Measurements from ENCODE around the gene ATP6V1B1.

Gene ATP6V1B1

DNA sequence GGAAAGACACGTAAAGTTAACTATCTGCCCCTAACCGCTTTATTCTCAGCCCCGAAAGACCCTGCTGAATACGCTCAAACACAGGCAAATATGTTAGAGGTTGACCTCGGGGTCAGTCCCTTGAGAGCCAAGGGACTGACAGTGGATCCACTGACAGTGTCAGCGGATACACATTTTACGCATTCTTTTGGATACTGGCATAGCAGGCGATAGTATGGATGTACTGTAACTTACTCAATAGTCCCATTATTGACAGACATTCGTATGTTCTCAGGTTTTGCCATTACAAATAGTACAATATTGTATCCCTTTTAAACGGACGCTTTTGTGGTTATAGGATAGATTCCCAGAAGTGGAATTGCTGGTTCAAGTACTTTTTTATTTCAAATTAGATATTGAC is 13.4 kb downstream of the ATP6V1B1 start:
- TF ChIP-seq SUZ12 (IDR thresholded peaks at IDR 0.05; ENCODE audit: extremely low read depth, insufficient read depth, insufficient read length) (no peak), ZNF274 (IDR thresholded peaks at IDR 0.05; ENCODE audit: low read depth, low read length) (no peak), YY1 (IDR thresholded peaks at IDR 0.05; ENCODE audit: insufficient read depth, insufficient read length) (no peak)
- no peak for DNase-seq (ENCODE audit: low read depth, low spot score)
- Histone ChIP-seq H3K4me1 (ENCODE audit: insufficient read depth, insufficient read length) (peaks cover 13% of the 10 kb centered on the region), H3K9me3 (ENCODE audit: insufficient read depth, low read length) (no peaks in the 10 kb centered on the region), H3K4me3 (ENCODE audit: insufficient read length, low read depth) (no peak overlapping the region), H3K36me3 (ENCODE audit: insufficient read depth, insufficient read length, low read length) (no peaks in the 10 kb centered on the region), H3K9ac (ENCODE audit: insufficient read length, low read depth) (no peak overlapping the region), H3K27me3 (ENCODE audit: insufficient read depth, insufficient read length) (peaks cover 27% of the 10 kb centered on the region)

DNA sequence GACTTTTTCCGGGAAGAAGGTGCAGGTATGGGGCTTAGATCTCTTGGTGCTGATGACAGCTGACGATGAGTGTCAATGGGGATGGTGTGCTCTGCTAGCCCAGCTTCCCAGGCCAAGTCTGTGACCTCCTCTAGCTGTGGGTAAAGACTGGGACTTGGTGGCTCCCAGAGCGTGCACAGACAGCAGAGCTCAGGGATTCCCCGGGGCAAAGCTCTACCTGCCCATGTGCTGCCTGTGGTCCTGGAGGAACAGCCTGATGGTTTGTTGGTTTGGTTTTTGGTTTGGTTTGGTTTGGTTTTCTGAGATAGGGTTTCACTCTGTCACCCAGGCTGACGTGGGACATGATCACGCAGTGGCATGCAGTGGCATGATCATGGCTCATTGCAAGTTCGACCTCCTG is 19.2 kb downstream of the ATP6V1B1 start:
- Histone ChIP-seq H3K4me3 (ENCODE audit: insufficient read length, low read depth) (no peak overlapping the region), H3K27me3 (ENCODE audit: insufficient read depth, insufficient read length) (peaks cover 6% of the 10 kb centered on the region), H3K4me1 (ENCODE audit: insufficient read depth, insufficient read length) (no peaks in the 10 kb centered on the region), H3K9ac (ENCODE audit: insufficient read length, low read depth) (no peak overlapping the region), H3K36me3 (ENCODE audit: insufficient read depth, insufficient read length, low read length) (no peaks in the 10 kb centered on the region), H3K9me3 (ENCODE audit: insufficient read depth, low read length) (no peaks in the 10 kb centered on the region)
- TF ChIP-seq SUZ12 (IDR thresholded peaks at IDR 0.05; ENCODE audit: extremely low read depth, insufficient read depth, insufficient read length) (no peak), ZNF274 (IDR thresholded peaks at IDR 0.05; ENCODE audit: low read depth, low read length) (no peak), YY1 (IDR thresholded peaks at IDR 0.05; ENCODE audit: insufficient read depth, insufficient read length) (no peak)
- no peak for DNase-seq (ENCODE audit: low read depth, low spot score)

DNA sequence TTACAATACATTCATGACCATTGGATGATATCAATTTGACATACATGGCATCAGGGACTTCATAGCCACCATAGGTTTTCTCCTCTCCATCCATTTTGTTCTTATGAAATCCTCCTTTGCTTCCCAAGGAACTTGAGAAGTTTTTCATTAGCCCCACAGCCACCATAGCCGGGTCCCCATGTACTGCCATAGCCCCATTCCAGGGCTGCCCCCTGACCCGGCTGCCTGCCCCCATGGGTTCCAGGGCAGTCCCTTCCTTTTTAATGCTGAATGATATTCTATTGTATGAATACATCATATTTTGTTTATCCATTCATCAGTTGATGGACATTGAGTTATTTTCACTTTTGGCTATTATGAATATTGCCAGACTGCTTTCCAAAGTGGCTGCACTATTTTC is 20.4 kb downstream of the ATP6V1B1 start:
- Histone ChIP-seq H3K4me3 (ENCODE audit: insufficient read length, low read depth) (no peak overlapping the region), H3K9ac (ENCODE audit: insufficient read length, low read depth) (no peak overlapping the region), H3K4me1 (ENCODE audit: insufficient read depth, insufficient read length) (no peaks in the 10 kb centered on the region), H3K27me3 (ENCODE audit: insufficient read depth, insufficient read length) (peaks cover 6% of the 10 kb centered on the region), H3K9me3 (ENCODE audit: insufficient read depth, low read length) (no peaks in the 10 kb centered on the region), H3K36me3 (ENCODE audit: insufficient read depth, insufficient read length, low read length) (no peaks in the 10 kb centered on the region)
- DNase-seq (ENCODE audit: low read depth, low spot score) = no peak
- TF ChIP-seq ZNF274 (IDR thresholded peaks at IDR 0.05; ENCODE audit: low read depth, low read length) (no peak), SUZ12 (IDR thresholded peaks at IDR 0.05; ENCODE audit: extremely low read depth, insufficient read depth, insufficient read length) (no peak), YY1 (IDR thresholded peaks at IDR 0.05; ENCODE audit: insufficient read depth, insufficient read length) (no peak)

DNA sequence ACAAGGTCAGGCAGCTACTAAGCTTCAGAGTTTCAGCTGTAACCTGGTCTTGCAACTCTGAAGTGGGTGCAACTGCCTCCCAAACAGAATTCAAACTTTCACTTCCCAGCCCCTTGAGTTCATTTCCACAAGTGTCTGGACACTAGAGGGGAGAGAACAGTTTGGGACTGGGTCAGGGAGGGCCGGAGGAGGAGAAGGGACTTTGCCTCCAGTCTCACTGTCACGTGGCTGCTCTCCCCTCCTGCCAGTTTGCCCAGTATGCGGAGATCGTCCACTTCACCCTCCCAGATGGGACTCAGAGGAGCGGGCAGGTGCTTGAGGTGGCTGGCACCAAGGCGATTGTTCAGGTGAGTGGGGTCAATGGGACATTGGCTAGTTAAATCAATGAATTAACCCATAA is 22.1 kb downstream of the ATP6V1B1 start:
- DNase-seq (ENCODE audit: low read depth, low spot score) = no peak
- H3K9ac ChIP-seq (ENCODE audit: insufficient read length, low read depth) = no peak overlapping the region
- H3K4me3 ChIP-seq (ENCODE audit: insufficient read length, low read depth) = no peak overlapping the region
- no peaks in the 10 kb centered on the region for H3K4me1 ChIP-seq (ENCODE audit: insufficient read depth, insufficient read length)
- H3K36me3 ChIP-seq (ENCODE audit: insufficient read depth, insufficient read length, low read length) = no peaks in the 10 kb centered on the region
- H3K9me3 ChIP-seq (ENCODE audit: insufficient read depth, low read length) = no peaks in the 10 kb centered on the region
- TF ChIP-seq YY1 (IDR thresholded peaks at IDR 0.05; ENCODE audit: insufficient read depth, insufficient read length) (no peak), ZNF274 (IDR thresholded peaks at IDR 0.05; ENCODE audit: low read depth, low read length) (no peak), SUZ12 (IDR thresholded peaks at IDR 0.05; ENCODE audit: extremely low read depth, insufficient read depth, insufficient read length) (no peak)
- H3K27me3 ChIP-seq (ENCODE audit: insufficient read depth, insufficient read length) = peaks cover 14% of the 10 kb centered on the region

DNA sequence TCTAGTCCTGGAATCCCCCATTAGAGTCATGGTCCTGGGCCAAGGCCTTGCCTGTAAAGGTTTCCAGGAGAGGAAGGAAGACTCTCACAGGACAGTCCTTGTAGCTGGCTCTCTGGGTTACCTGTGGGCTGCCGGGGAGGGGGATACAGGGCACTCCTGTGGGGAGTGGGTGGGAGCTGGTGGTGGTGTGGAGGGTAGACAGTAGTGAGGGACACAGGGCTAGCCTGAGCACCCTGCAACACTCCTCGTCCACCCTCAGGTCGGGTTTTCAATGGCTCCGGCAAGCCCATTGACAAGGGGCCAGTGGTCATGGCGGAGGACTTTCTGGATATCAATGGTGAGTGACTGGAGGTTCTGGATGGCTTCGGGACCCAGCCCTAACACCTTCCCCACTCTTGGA is 23.1 kb downstream of the ATP6V1B1 start:
- no peaks in the 10 kb centered on the region for H3K4me1 ChIP-seq (ENCODE audit: insufficient read depth, insufficient read length)
- DNase-seq (ENCODE audit: low read depth, low spot score) = no peak
- H3K27me3 ChIP-seq (ENCODE audit: insufficient read depth, insufficient read length) = peaks cover 23% of the 10 kb centered on the region
- no peaks in the 10 kb centered on the region for H3K36me3 ChIP-seq (ENCODE audit: insufficient read depth, insufficient read length, low read length)
- H3K9me3 ChIP-seq (ENCODE audit: insufficient read depth, low read length) = no peaks in the 10 kb centered on the region
- no peak overlapping the region for H3K4me3 ChIP-seq (ENCODE audit: insufficient read length, low read depth)
- no peak for TF ChIP-seq YY1 (IDR thresholded peaks at IDR 0.05; ENCODE audit: insufficient read depth, insufficient read length)
- no peak for TF ChIP-seq SUZ12 (IDR thresholded peaks at IDR 0.05; ENCODE audit: extremely low read depth, insufficient read depth, insufficient read length)
- no peak for TF ChIP-seq ZNF274 (IDR thresholded peaks at IDR 0.05; ENCODE audit: low read depth, low read length)
- H3K9ac ChIP-seq (ENCODE audit: insufficient read length, low read depth) = no peak overlapping the region

DNA sequence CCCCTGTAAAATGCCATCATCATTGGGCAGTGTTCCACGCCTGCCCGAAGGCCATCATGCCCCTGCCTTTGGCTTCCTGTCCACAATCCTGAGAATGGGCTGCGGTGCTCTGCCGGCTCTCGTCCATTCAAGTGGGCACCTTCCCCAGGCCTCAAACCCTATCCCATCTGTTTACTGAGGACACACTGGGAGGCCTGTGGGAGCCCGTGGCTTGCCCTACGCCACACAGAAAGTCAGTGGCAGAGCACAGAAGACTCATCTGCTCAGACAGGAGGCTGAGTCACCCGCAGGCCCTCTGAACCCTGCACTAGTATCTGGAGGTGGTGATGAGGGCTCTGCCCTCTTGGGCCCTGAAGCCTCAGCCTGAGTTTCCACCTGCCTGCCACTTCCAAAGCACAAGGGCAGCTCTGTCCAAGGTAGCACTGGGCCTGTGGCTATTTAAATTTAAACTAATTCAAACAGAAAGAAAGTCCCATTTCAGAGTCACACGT is 23.6 kb downstream of the ATP6V1B1 start:
- Histone ChIP-seq H3K4me3 (ENCODE audit: insufficient read length, low read depth) (no peak overlapping the region), H3K36me3 (ENCODE audit: insufficient read depth, insufficient read length, low read length) (no peaks in the 10 kb centered on the region), H3K4me1 (ENCODE audit: insufficient read depth, insufficient read length) (no peaks in the 10 kb centered on the region), H3K9me3 (ENCODE audit: insufficient read depth, low read length) (no peaks in the 10 kb centered on the region), H3K9ac (ENCODE audit: insufficient read length, low read depth) (no peak overlapping the region), H3K27me3 (ENCODE audit: insufficient read depth, insufficient read length) (peaks cover 28% of the 10 kb centered on the region)
- DNase-seq (ENCODE audit: low read depth, low spot score) = no peak
- TF ChIP-seq ZNF274 (IDR thresholded peaks at IDR 0.05; ENCODE audit: low read depth, low read length) (no peak), SUZ12 (IDR thresholded peaks at IDR 0.05; ENCODE audit: extremely low read depth, insufficient read depth, insufficient read length) (no peak), YY1 (IDR thresholded peaks at IDR 0.05; ENCODE audit: insufficient read depth, insufficient read length) (no peak)

DNA sequence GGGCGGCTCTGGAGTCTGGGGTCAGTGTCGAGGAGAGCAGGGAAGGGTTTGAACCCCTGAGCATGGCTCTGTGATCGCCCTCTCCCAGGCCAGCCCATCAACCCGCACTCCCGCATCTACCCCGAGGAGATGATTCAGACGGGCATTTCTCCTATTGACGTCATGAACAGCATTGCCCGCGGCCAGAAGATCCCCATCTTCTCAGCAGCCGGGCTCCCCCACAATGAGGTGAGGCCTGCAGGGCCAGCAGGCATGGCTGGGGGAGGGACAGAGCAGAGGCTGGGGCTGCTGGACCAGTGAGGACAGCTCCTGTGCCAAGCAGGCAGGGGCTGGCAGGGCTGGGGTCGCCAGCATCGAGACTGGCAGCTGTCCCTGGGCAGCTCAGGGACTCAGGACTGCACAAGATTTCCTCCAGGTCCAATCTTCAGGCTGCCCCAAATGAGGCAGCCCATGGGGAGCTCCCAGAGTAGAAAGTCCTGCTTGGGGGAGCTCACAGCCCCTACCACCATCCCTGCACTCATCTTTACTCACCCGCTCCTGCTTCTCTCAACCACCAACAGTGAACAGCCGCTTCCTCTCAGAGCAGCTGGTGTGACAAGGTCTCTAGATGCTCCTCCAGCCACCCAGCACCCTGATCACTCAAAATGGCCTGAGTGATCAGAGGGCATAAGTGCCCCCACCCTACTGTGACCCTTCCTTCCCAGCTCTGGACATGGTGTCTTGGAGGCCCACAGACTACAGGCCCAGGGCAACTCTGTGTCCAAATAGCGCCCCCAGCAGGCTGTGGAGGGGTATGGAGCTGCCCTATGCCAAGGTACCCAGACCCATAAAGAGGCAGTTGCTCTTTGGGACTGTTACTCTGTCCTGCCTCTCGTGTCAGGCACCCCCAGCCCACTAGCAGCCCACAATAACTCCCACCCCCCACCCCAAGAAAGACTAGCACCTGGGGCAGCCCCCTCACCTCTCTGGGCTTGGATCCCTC is 24.4 kb downstream of the ATP6V1B1 start:
- peaks cover 31% of the 10 kb centered on the region for H3K27me3 ChIP-seq (ENCODE audit: insufficient read depth, insufficient read length)
- TF ChIP-seq YY1 (IDR thresholded peaks at IDR 0.05; ENCODE audit: insufficient read depth, insufficient read length) = no peak
- TF ChIP-seq ZNF274 (IDR thresholded peaks at IDR 0.05; ENCODE audit: low read depth, low read length) = no peak
- no peak for TF ChIP-seq SUZ12 (IDR thresholded peaks at IDR 0.05; ENCODE audit: extremely low read depth, insufficient read depth, insufficient read length)
- no peaks in the 10 kb centered on the region for H3K36me3 ChIP-seq (ENCODE audit: insufficient read depth, insufficient read length, low read length)
- H3K9ac ChIP-seq (ENCODE audit: insufficient read length, low read depth) = no peak overlapping the region
- no peaks in the 10 kb centered on the region for H3K9me3 ChIP-seq (ENCODE audit: insufficient read depth, low read length)
- no peaks in the 10 kb centered on the region for H3K4me1 ChIP-seq (ENCODE audit: insufficient read depth, insufficient read length)
- no peak for DNase-seq (ENCODE audit: low read depth, low spot score)
- H3K4me3 ChIP-seq (ENCODE audit: insufficient read length, low read depth) = no peak overlapping the region
